Measurements from ENCODE around the gene TSC2. TPM values are rescaled to one million over a fixed set of nuclear protein-coding genes. Genes with fewer than 3 reads are reported as not detected.
"Not testable (repeated sequence)": the region's sequence is repeated elsewhere in the genome, so short reads cannot be mapped to it uniquely, and the experiment has no call there.

Gene TSC2
- total RNA-seq, 2 experiments from 2014 or later, result 56.6 to 63.9 TPM

DNA sequence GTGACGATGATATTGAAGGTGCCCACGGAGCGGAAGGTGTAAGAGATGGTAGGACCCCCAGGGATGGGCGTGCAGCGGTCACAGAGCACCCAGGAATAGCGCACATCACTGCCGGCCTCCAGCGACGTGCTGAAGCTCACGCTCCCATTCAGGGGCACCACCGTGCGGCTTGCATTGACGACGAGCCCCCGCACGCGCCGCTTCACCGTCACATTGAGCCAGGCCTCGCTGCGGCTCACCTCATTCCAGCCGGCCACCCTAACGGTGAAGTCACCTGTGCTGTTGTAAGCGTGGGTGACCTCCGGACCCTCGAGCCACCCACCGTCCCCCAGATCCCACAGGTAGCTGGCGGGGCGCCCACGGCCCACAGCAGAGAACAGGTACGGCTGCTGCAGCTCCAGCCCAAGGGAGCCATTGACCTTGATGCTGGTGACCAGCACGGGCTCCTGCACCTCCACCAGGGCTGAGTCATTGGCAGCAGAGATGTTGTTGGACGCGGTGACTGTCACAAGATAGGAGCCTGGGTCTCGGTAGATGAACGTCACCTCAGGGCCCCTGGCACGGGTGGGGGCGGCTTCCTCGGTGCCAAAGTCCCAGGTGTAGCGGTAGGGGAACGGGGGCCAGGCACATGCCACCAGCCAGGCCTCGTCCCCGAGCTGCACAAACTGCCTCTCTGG is 62.7 kb downstream of the TSC2 start:
- H3K27ac Mint-ChIP-seq; H3K36me3 Mint-ChIP-seq; H3K4me3 Mint-ChIP-seq; POLR2A ChIA-PET; H3K4me1 Mint-ChIP-seq (ENCODE audit: low read depth); CTCF ChIA-PET; intact Hi-C loops (cut with micrococcal nuclease); DNase-seq; H3K9me3 Mint-ChIP-seq; H3K27me3 Mint-ChIP-seq: not testable (repeated sequence)

DNA sequence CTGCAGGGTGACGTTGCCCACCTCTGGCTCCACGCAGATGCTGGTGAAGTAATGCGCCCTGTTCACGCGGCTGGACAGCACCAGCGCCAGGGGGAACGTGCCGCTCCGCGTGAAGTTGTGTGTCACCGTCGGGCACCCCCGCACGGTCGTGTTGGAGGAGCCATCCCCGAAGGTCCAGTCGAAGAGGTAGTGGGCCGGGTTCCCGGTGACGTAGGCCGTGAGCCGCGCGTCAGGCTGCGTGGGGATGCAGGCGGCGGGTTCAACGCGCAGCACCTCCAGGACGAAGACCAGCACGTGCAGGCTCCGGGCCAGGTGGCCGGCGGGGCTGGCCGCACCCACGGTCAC is 63.2 kb downstream of the TSC2 start:
- CTCF ChIA-PET; H3K27ac Mint-ChIP-seq; POLR2A ChIA-PET; intact Hi-C loops (cut with micrococcal nuclease); H3K4me3 Mint-ChIP-seq; H3K27me3 Mint-ChIP-seq; H3K36me3 Mint-ChIP-seq; H3K9me3 Mint-ChIP-seq; DNase-seq; H3K4me1 Mint-ChIP-seq (ENCODE audit: low read depth): not testable (repeated sequence)

DNA sequence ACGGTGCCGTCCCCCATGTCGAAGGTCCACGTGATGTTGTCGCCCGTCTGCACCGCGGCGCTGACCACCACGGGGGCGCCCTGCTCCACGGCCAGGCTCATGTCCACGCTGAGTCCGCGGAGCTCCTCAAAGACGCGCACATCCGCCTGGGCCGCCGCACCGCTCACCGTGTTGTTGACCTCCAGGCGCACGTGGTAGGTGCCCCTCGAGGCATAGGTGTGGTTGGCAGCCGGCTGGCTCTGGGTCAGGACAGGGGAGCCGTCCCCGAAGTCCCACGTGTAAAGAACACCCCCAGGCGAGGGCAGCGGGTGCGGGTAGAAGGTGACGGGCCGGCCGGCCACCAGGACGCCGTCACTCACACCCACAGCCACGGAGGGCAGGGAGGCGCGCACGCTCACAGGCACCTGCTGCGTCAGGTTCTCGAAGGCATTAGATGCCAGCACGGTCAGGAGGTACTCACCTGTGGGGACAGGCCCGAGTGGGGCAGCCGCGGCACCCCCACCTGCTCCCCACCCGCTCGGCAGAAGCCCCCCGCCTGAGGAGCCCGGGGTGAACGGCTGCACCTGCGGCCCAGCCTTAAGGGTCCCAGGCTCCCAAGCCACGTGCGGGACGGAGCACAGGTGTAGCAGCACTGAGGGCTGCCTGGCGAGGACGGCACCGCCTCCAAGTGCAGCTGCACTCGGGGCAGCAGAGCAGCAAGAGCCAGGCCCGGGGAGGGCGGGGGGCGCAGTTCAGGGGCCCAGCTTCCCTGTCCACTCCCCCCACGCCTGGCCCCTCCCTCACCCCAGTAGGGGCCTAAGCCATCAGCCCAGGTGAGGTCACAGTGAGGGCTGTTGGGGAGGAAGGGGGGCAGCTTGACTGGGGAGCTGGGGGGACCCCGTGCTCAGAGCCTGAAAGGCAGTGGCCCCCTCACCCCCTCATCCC is 63.9 kb downstream of the TSC2 start:
- H3K4me1 Mint-ChIP-seq (ENCODE audit: low read depth); H3K36me3 Mint-ChIP-seq; CTCF ChIA-PET; H3K4me3 Mint-ChIP-seq; intact Hi-C loops (cut with micrococcal nuclease); H3K9me3 Mint-ChIP-seq; H3K27me3 Mint-ChIP-seq; POLR2A ChIA-PET; DNase-seq; H3K27ac Mint-ChIP-seq: not testable (repeated sequence)

DNA sequence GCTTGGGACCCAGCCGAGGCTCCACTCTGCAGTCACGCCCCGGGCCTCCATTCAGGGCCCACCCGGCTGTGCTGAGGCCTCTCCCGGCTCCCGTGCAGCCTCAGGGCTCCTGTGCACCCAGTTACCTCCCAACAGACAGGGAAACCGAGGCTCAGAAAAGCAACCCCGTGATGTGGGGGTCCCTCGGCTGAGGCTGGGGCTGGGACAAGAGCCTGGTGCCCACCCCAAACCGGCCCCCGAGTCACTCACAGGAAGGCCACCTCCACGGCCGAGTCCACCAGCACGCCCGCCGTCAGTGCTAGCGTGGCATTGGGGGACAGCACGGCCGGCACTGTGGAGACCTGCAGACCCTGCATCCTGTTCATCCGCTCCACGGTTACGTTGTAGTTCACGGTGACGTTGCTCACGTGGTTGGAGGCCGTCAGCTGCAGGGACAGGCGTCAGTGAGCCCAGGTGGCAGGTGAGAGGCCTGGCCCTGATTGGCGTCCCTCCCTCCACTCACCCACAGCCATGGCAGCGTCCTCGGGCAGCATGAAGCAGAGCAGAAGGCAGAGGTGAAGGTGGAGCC is 64.8 kb downstream of the TSC2 start:
- CTCF ChIA-PET; POLR2A ChIA-PET; H3K27me3 Mint-ChIP-seq; H3K9me3 Mint-ChIP-seq; H3K4me1 Mint-ChIP-seq (ENCODE audit: low read depth); H3K27ac Mint-ChIP-seq; intact Hi-C loops (cut with micrococcal nuclease); DNase-seq; H3K4me3 Mint-ChIP-seq; H3K36me3 Mint-ChIP-seq: not testable (repeated sequence)

DNA sequence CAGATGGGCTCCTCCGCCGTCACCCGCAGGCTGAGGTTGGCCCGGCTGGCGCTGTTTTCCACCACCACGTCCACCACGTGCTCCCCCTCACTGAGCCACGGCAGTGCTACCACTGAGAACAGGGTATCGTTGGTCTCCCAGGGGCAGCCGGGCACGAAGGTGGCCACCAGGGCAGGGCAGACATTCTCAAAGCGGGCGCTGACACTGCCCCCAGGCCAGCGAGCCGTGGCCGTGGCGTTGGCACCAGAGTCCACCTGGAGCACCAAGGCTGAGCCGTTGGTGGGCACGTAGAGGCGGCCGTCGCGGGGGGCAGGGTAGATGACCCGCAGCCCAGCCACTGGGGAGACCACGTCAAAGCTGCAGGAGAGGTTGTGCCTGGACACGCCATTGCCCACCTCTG is 66.4 kb downstream of the TSC2 start:
- H3K4me3 Mint-ChIP-seq; H3K27ac Mint-ChIP-seq; H3K27me3 Mint-ChIP-seq; H3K36me3 Mint-ChIP-seq; CTCF ChIA-PET; H3K4me1 Mint-ChIP-seq (ENCODE audit: low read depth); DNase-seq; H3K9me3 Mint-ChIP-seq; POLR2A ChIA-PET; intact Hi-C loops (cut with micrococcal nuclease): not testable (repeated sequence)

DNA sequence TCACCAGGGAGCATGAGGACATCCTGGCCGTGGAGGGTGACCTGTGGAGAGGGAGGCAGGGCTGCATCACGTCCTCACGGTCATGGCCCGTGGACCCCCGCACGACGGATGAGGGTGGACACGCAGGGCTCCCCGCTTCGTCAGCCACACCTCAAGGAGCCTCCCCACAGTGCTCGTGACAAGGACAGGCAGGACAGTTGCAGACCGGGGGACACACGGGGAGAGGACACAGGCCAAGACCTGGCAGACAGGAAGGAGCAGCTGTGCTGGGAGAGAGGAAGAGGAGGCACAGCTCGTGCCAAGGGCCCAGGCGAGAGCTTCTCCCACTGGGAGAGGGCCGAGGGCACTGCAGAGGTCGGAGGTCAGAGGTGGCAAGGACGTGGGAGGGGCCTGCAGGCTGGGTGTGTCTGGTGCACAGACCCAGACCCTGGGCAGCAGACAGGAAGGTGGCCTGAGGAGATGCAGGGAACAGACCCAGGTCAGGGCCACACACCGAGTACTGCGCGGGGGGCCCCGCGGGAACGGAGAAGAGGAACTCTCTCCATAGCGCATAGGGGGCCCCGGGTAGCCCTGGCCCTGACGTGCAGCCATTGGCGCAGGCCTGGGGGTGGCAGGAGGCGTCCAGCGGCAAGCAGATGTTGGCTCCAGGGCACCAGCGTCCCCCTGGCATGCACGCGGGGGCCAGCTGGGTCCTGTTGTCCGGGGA is 67.3 kb downstream of the TSC2 start:
- H3K36me3 Mint-ChIP-seq; H3K27me3 Mint-ChIP-seq; DNase-seq; H3K27ac Mint-ChIP-seq; H3K4me3 Mint-ChIP-seq; H3K9me3 Mint-ChIP-seq; CTCF ChIA-PET; POLR2A ChIA-PET; intact Hi-C loops (cut with micrococcal nuclease); H3K4me1 Mint-ChIP-seq (ENCODE audit: low read depth): not testable (repeated sequence)

DNA sequence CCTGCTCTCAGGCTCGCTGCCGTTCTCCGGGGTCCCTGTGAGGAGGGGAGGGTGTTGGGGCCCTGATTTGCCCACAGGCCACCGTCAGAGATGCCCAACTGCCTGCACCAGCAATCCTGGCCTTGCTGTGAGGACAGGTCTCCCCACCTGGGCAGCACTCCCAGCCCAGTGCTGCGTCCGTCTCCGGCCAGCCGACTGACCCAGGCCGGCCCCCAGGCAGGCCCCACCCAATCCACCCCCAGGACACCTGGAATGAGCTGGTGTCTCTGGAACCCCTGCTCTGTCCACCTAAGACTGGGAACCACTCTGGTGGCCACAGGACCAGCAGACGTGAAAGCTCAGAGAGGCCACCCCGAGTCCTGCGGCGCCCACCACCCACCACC is 67.8 kb downstream of the TSC2 start:
- ChIA-PET POLR2A (no interaction called here), CTCF (no interaction called here)
- H3K27me3 Mint-ChIP-seq, result no peaks in the 10 kb centered on the region
- H3K4me3 Mint-ChIP-seq, result no peak overlapping the region
- H3K36me3 Mint-ChIP-seq, result no peaks in the 10 kb centered on the region
- intact Hi-C loops (cut with micrococcal nuclease), result no loop called here
- H3K4me1 Mint-ChIP-seq (ENCODE audit: low read depth), result no peaks in the 10 kb centered on the region
- H3K9me3 Mint-ChIP-seq, result no peaks in the 10 kb centered on the region
- H3K27ac Mint-ChIP-seq, result no peak overlapping the region
- DNase-seq, result no peak

DNA sequence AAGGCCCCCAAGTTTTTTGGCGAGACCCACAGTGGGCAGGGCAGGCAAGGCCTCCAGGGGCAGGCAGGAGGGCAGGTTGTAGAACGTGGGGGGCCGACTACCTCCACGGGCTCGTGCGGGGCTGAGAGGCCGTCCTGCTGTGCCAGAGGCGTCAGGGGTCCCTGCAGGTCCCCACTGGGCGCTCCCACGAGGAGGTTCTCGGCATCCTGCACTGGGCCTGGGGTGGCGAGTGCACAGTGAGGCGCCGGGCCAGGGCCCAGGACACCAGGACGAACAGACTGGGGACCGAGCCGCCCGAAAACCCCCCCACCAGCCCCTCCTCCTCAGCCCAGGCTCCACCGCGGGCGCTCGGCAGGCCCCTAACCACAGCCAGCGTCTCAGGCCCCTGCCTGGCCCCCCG is 68.6 kb downstream of the TSC2 start:
- H3K36me3 Mint-ChIP-seq; DNase-seq; POLR2A ChIA-PET; intact Hi-C loops (cut with micrococcal nuclease); H3K4me3 Mint-ChIP-seq; H3K9me3 Mint-ChIP-seq; CTCF ChIA-PET; H3K27ac Mint-ChIP-seq; H3K4me1 Mint-ChIP-seq (ENCODE audit: low read depth); H3K27me3 Mint-ChIP-seq: not testable (repeated sequence)

DNA sequence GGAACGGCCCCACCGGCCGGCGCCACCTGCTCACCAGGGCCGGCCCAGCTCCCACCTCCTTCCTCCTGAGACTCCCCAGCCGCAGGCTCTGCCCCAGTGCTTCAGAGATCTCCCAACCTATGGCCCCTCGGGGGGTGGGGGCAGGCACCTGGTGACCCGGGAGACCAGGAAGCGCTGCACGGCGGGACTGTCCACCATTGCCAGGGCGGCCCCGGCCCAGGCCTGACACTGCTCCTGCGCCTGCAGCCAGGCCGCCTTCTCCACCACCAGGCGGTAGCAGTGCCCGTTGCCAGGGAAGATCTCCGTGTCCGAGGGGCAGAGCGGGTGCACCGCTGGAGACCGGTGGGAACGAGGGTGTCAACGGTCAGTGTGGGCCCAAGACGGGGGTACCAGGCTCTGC is 69.6 kb downstream of the TSC2 start:
- H3K4me1 Mint-ChIP-seq (ENCODE audit: low read depth); H3K9me3 Mint-ChIP-seq; DNase-seq; H3K27me3 Mint-ChIP-seq; intact Hi-C loops (cut with micrococcal nuclease); H3K27ac Mint-ChIP-seq; CTCF ChIA-PET; POLR2A ChIA-PET; H3K4me3 Mint-ChIP-seq; H3K36me3 Mint-ChIP-seq: not testable (repeated sequence)

DNA sequence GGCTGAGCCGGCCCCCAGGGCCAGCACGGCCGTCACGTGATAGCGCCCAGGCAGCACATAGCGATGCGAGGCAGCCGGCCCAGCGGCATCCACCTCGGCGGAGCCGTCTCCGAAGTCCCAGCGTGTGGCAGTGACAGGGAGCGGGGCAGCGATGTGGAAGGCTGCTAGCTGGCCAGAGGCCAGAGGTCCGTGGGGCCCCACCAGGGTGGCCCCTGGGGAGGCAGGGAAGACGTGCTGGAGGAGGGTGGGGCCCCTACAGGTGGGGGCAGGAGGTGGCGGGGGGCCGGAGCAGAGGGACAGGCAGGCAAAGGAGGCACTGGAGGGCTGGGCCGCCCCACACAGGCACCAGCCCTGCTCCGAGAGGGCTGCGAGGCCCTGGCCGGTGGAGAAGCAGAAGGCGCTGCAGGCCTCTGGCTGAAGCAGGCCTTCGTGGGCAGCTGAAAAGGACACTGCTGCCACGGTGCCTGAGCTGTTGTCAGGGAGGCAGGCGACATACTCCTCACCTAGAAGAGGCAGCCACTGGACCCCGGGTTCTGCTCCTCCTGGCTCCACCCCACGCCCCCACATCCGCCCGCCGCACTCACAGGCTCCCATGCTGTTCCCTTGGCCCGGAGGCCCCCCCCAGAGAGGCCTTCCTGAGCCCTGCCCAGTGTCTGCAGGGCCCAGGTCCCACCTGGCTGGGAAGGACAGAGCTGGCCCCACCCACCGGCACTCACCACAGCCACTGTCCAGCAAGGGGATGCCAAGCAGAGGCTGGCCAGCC is 70.4 kb downstream of the TSC2 start:
- H3K4me3 Mint-ChIP-seq; POLR2A ChIA-PET; H3K9me3 Mint-ChIP-seq; intact Hi-C loops (cut with micrococcal nuclease); CTCF ChIA-PET; H3K4me1 Mint-ChIP-seq (ENCODE audit: low read depth); H3K27ac Mint-ChIP-seq; DNase-seq; H3K27me3 Mint-ChIP-seq; H3K36me3 Mint-ChIP-seq: not testable (repeated sequence)

DNA sequence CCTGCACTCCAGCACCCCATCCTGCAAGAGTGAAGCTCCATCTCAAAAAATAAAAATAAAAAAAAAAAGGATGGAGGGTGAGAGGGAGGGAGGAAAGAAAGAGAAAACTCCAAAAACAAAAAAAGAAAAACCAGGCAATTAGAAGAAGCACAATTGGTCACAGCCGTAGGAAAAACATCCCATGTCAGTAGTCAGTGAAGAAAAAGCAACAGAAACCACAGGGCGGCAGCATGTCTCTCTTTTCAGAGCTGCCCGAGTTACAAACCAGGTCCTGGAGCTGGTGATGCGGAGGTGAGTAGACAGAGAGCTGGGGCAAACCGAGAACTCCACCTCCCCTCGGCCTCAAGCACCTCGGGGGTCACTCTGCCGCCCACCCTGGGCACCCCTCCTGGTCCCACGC is 73.5 kb downstream of the TSC2 start:
- H3K27ac Mint-ChIP-seq; H3K9me3 Mint-ChIP-seq; H3K4me1 Mint-ChIP-seq (ENCODE audit: low read depth); H3K36me3 Mint-ChIP-seq; intact Hi-C loops (cut with micrococcal nuclease); H3K27me3 Mint-ChIP-seq; H3K4me3 Mint-ChIP-seq: not testable (repeated sequence)
- DNase-seq, result peak; percentile 53
- ChIA-PET POLR2A (interaction anchor here (0.8 kb wide), 1 partner anchor 34 kb away, joined by 5 read pairs; the partner anchor contains the start of gene TRAF7), CTCF (interaction anchor here (0.8 to 1.5 kb wide), 3 partner anchors 19 to 35 kb away, joined by 3 to 4 read pairs (median 3); no protein-coding TSS in a partner anchor)

DNA sequence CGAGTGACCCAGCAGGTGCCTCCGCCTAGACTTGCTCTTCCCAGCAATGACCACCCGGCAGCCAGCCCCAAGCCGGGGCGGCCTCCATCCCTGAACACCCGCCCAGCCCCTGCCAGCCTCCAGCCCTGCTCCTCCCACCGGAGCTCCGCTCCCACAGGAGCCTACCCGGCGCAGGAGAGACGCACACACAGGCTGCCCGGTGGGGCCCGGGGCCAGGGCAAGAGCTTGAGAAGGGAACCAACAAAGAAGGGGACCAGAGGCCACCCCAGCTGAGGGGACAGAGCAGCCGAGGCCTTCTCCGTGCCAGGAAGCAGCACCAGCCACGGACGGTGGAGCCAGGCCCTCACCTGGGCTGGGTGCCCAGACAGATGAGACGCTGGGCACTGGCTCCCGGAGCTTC is 74.1 kb downstream of the TSC2 start:
- H3K36me3 Mint-ChIP-seq, result no peaks in the 10 kb centered on the region
- H3K27me3 Mint-ChIP-seq, result no peaks in the 10 kb centered on the region
- intact Hi-C loops (cut with micrococcal nuclease), result no loop called here
- H3K4me3 Mint-ChIP-seq, result no peak overlapping the region
- no peak for DNase-seq
- H3K9me3 Mint-ChIP-seq, result no peaks in the 10 kb centered on the region
- H3K4me1 Mint-ChIP-seq (ENCODE audit: low read depth), result peaks cover 2% of the 10 kb centered on the region
- H3K27ac Mint-ChIP-seq, result no peak overlapping the region
- CTCF ChIA-PET, result interaction anchor here (0.8 to 1.5 kb wide), 3 partner anchors 18 to 35 kb away, joined by 3 to 4 read pairs (median 3); no protein-coding TSS in a partner anchor
- POLR2A ChIA-PET, result interaction anchor here (0.8 kb wide), 1 partner anchor 33 kb away, joined by 5 read pairs; the partner anchor contains the start of gene TRAF7
